Left ventricle myocardium inferior (tissue), 1 donor: ENCODE results near the gene GID8. TPM values are rescaled to one million over a fixed set of nuclear protein-coding genes. Genes with fewer than 3 reads are reported as not detected.

Experiments
- DNase-seq: peaks from one replicate; pipeline ENCODE4 v3.0.0-alpha.2; 2020
- H3K27ac ChIP-seq: fragments of 200-600 bp; replicated peaks from 2 replicates; pipeline ENCODE4 v1.8.0; 2021
- H3K27me3 ChIP-seq: fragments of 200-600 bp; 2 replicates; pipeline ENCODE4 v1.8.0; 2021; ENCODE audit warnings: low read depth
- H3K36me3 ChIP-seq: fragments of 200-600 bp; 2 replicates; pipeline ENCODE4 v1.8.0; 2021
- H3K4me1 ChIP-seq: fragments of 200-600 bp; 2 replicates; pipeline ENCODE4 v1.8.0; 2021
- H3K4me3 ChIP-seq: fragments of 200-600 bp; 2 replicates; pipeline ENCODE4 v1.8.0; 2021; ENCODE audit warnings: mild to moderate bottlenecking, moderate library complexity
- H3K9me3 ChIP-seq: fragments of 200-600 bp; replicated peaks from 2 replicates; pipeline ENCODE4 v1.8.0; 2021
- intact Hi-C: fragments of 100-400 bp; cut with micrococcal nuclease; formaldehyde crosslinking; loops from one replicate; pipeline ENCODE4 v1.11.0; 2022
- total RNA-seq: library from RNA; stranded (reverse); fragmentation: NEBNext Ultra II Directional; extraction: Animal tissue kit (Norgen Biotek cat#: 25700); gene quantifications from one replicate; pipeline ENCODE4 v1.2.1, GENCODE V29; 2021
- TF ChIP-seq, protein P1 (sequence below): fragments of 200-600 bp; IDR thresholded peaks from 2 replicates; pipeline ENCODE4 v1.8.0; 2021; ENCODE audit warnings: antibody characterized with exemption, mild to moderate bottlenecking, borderline replicate concordance
- donor health status: DM: no; HTN: yes; CAD: no; lungs with severe emphysema.

The GID8 gene
- total RNA-seq, 1 donor from 2014 or later = 16.2 TPM

DNA sequence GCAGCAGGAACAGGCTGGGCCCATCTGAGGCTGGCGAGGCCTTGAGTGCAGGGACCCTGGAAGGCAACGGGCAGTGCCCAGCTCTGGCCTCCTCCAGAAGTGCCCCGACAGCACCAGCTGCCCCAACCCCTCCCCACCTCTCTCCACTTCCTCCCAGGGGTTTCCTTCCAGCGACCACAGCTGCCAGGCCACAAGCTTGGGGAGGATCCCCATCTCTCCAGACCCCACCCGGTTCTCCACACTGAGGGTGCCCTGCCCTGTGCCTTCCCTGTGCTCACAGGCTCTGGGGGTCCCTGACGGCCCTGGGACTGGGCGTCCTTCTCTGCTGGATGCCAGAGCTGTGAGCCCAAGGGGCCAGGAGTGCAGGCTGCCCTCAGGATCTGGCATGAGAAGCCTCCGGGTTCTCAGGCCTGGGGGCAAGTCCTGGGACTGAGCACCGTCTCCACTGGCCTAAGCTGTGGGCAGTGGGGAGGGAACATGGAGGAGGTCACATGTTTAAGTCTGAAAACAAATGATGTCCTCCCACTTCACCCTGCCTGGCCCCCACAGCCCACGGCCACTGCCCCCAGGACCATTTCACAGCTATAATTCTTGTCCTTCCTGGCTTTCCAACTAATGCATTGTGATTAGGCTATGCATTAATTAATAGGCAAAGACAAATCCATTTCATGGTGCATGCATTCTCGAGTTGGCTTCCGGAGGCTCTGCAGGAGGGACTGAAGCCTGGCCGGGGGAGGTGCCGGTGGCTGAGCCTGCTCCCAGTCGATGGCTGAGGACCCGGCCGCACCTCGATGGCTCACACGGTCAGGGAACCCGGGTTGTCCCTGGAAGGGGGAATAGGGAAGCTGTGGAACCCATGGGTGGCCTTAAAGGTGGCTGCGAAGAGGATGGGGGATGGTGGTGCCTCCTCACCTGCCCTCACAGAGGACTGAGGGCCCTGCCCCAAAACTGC lies 44.5 kb downstream of the GID8 start:
- no peaks in the 10 kb centered on the region for H3K36me3 ChIP-seq
- peaks cover 97% of the 10 kb centered on the region for H3K27me3 ChIP-seq
- H3K4me1 ChIP-seq = no peaks in the 10 kb centered on the region
- no peak overlapping the region for H3K4me3 ChIP-seq
- TF ChIP-seq, protein P1, sequence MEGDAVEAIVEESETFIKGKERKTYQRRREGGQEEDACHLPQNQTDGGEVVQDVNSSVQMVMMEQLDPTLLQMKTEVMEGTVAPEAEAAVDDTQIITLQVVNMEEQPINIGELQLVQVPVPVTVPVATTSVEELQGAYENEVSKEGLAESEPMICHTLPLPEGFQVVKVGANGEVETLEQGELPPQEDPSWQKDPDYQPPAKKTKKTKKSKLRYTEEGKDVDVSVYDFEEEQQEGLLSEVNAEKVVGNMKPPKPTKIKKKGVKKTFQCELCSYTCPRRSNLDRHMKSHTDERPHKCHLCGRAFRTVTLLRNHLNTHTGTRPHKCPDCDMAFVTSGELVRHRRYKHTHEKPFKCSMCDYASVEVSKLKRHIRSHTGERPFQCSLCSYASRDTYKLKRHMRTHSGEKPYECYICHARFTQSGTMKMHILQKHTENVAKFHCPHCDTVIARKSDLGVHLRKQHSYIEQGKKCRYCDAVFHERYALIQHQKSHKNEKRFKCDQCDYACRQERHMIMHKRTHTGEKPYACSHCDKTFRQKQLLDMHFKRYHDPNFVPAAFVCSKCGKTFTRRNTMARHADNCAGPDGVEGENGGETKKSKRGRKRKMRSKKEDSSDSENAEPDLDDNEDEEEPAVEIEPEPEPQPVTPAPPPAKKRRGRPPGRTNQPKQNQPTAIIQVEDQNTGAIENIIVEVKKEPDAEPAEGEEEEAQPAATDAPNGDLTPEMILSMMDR = no peak
- H3K9me3 ChIP-seq = no peaks in the 10 kb centered on the region
- H3K27ac ChIP-seq = no peak overlapping the region
- intact Hi-C loops = no loop called here
- no peak for DNase-seq

DNA sequence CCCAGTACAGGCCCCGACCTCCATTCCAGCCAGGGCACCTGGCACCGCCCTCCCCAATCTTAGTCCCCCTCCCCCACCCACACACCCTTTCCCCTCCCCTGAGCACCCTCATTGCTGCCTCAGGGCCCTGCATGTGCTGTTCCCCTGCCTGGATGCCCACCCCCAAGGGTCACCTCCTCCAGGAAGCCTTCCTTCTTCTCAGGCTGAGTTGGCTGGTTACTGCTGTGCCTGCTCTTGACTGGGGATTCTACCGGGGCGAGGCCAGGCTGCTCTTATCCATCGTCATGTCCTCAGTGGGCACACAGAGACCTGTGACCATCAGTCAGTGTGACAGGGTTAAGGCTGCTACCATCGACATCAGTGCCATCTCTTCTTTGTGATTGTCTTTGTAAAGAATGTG lies 45.3 kb downstream of the GID8 start:
- TF ChIP-seq, protein P1 = no peak
- no peak overlapping the region for H3K4me3 ChIP-seq
- peaks cover 97% of the 10 kb centered on the region for H3K27me3 ChIP-seq
- H3K4me1 ChIP-seq = no peaks in the 10 kb centered on the region
- H3K27ac ChIP-seq = no peak overlapping the region
- H3K9me3 ChIP-seq = no peaks in the 10 kb centered on the region
- intact Hi-C loops = no loop called here
- no peaks in the 10 kb centered on the region for H3K36me3 ChIP-seq
- no peak for DNase-seq

DNA sequence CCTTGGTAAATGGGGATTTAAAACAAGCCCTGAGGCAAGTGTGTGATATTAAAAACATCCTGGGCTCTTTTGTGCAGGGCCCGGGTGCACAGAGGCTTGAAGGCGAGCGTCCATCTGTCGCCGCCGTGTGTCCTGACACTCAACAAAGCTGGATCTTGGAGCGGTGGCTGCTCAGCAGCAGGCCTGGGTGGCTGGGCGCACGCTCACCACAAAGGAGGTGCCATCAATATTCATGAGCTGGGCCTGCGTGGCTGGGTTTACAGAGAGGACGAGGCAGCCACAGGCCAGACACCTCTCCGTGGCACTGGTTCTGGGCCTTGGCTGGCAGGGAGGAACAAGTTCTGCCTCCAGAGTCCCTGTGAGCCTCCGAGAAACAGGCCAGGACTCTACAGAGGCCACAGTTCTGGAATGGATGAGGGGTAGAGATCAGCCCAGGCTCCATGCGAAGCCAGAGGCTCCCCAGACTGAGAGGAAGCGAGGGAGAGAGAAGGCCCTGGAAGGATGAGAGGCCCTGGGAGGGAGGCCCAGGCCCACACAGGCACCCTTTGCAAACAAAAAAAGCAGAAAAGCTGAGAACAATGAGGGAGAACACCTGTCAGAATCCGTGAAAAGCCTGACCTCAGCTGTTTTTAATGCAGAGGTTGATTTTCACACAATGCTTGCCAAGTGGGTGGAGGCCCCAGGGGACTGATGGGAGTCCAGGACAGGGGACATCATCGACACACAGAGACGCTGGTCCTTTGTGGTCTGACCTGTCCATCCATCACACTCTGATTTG lies 46.9 kb downstream of the GID8 start:
- TF ChIP-seq, protein P1 = no peak

DNA sequence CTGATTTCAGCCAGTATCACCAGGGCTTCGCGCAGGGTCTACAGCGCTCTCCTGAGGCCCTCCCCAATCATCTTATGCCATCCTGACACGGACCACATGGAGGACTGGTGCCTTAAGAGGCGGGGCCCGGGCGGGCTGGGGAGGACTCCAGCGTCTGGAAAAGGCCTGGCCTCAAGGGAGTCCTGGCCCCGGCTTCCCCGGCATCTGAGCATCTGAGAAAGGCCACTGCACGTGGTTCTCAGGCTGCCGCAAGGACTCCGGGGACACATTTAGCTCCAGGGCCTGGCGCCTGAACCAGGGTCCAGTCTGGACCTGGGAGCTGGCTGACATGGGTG lies 47.5 kb downstream of the GID8 start:
- TF ChIP-seq, protein P1 = no peak
- peaks cover 94% of the 10 kb centered on the region for H3K27me3 ChIP-seq

More for the DNA sequence above, 46.9 kb downstream of the GID8 start:
- no peak for DNase-seq
- Histone ChIP-seq H3K9me3 (no peaks in the 10 kb centered on the region), H3K4me1 (no peaks in the 10 kb centered on the region), H3K27ac (peak overlapping the region; percentile 40), H3K27me3 (peaks cover 96% of the 10 kb centered on the region), H3K36me3 (no peaks in the 10 kb centered on the region), H3K4me3 (no peak overlapping the region)
- intact Hi-C loops = no loop called here

DNA sequence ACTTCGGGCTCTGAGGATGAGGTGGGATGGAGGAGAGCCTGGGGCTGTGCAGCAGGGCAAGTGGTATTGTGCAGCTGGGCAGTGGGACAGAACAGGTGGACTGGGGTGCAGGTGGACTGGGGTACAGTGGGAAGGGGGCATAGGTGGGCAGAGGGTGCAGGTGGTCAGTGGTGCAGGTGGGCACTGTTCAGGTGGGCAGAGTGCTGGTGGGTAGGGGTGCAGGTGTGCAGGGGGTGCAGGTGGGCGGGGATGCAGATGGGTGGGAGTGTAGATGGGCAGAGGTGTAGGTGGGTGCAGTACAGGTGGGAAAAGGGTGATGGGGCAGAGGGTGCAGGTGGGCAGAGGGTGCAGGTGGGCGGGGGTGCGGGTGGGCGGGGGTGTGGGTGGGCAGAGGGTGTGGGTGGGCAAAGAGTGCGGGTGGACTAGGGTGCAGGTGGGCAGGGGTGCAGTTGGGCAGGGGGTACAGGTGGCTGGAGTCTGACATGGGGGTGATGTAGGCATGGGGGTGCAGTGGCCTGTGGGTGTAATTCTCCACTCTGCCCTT lies 48.4 kb downstream of the GID8 start:
- intact Hi-C loops = no loop called here
- peaks cover 94% of the 10 kb centered on the region for H3K27me3 ChIP-seq

More for the DNA sequence above, 47.5 kb downstream of the GID8 start:
- intact Hi-C loops = no loop called here
- no peak overlapping the region for H3K4me3 ChIP-seq
- no peaks in the 10 kb centered on the region for H3K4me1 ChIP-seq
- no peaks in the 10 kb centered on the region for H3K36me3 ChIP-seq
- no peaks in the 10 kb centered on the region for H3K9me3 ChIP-seq
- peak overlapping the region; percentile 40 for H3K27ac ChIP-seq
- DNase-seq = peak; percentile 45

More for the DNA sequence above, 48.4 kb downstream of the GID8 start:
- Histone ChIP-seq H3K36me3 (no peaks in the 10 kb centered on the region), H3K9me3 (no peaks in the 10 kb centered on the region), H3K4me3 (no peak overlapping the region), H3K27ac (no peak overlapping the region), H3K4me1 (no peaks in the 10 kb centered on the region)
- TF ChIP-seq, protein P1 = no peak
- DNase-seq = no peak
